Erythroblast (primary cell): ENCODE measurements around the gene RAD51B.

Experiments
- GATA1 ChIP-seq: IDR thresholded peaks from 2 replicates; pipeline ENCODE4 v1.6.1; 2011; ENCODE audit warnings: low read depth, mild to moderate bottlenecking, control low read depth, low read length, moderate library complexity
- POLR2A ChIP-seq: IDR thresholded peaks from 2 replicates; pipeline ENCODE4 v1.6.1; 2011; ENCODE audit warnings: mild to moderate bottlenecking, low read length

GRCh38 chr14:68386950-68387779 is 567.6 kb downstream of the RAD51B start:
- TF ChIP-seq POLR2A (no peak), GATA1 (no peak)
